Stimulated activated naive CD4-positive, alpha-beta T cell (primary cell): ENCODE data around the gene ZNF90.
"Not testable (repeated sequence)": the region's sequence is repeated elsewhere in the genome, so short reads cannot be mapped to it uniquely, and the experiment has no call there.

Experiments
- DNase-seq, 6 experiments: peaks; one replicate each; lab custom pipeline; 2025; lab: John Stamatoyannopoulos, UW

ZNF90 gene

DNA sequence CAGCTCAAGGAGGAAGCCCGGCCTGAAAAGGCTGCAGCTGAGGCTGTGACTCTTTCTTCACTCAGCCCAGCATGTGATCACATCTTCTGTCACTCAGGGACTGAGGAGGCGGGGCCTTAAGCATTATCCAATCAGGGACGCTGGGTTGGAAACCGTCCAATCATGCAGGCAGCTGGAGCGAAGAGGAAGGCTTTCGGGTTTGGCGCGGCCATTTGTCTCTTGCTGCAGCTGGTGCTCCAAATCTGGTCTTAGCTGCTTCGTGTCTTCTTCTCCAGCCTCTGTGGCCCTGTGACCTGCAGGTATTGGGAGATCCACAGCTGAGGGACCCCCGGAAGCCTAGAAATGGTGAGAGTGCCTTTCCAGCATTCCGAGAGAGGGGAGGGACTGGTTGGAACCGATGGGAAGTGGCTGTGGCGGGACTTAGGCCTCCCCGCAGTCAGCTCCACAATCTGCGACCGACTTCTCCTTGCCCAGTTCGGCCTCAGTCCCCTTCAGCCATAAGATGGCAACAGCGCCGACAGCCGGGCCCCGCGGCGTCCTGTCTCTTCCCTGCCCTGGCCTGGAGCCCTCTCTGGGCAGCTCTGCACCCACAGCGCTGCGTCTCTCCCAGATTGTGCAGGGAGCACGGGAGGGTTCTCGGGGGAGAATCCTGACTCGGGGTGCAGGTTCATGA is at the start of gene ZNF90:
Gene ZNF90, plus strand, starts transcription at position 210 of the 673 bp plus-strand sequence. Its CDS starts 133 bp downstream, at position 343.
- DNase-seq = peak; percentile 76 to 90 (median 82)

GRCh38 chr19:20028611-20029010 is 49.2 kb upstream of the ZNF90 start:
- no peak for DNase-seq

- DNase-seq = no peak
Observed at GRCh38 chr19:20035935-20036334, 41.9 kb upstream of the ZNF90 start.

DNA sequence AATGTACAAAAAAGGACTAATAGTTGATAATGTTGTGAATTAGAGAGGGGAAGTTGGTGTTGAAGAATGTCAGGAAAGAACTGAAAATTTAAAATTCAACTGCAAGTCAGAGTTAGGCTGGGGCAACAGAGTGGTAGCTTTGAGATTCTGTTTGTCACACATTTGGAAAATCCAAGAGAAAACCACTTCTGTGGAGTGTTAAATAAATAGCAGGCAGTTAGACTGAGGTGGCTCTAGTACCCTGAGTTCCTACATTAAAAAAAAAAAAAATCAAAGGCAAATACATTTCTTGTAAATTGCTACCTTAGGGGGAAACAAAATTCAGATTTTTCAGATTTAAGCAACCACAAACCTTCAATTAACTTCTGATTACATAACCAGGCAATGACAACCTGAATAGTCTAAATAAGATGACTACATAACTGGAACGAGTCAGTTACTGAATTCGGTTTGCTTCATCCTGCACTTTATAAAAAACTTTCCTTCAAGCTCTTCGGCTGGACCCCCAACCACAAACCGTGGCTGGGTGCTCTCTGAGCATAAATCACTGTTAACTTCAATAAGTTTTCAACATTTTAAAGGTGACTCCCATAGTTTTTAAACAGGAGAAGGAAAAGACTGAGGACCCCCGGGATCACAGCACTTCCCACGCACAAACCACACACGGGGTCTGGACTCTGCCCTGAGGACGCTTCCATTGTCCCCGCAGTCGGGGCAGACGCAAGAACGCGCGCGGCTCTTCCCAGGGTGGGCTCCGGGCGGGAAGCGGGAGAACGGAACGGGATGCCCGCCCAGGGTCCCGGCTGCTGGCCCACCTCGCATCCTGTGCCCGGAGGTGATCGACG is 39.2 kb upstream of the ZNF90 start:
- DNase-seq = peak in 3 of 6 experiments; percentile 23 to 58 (median 51)

DNA sequence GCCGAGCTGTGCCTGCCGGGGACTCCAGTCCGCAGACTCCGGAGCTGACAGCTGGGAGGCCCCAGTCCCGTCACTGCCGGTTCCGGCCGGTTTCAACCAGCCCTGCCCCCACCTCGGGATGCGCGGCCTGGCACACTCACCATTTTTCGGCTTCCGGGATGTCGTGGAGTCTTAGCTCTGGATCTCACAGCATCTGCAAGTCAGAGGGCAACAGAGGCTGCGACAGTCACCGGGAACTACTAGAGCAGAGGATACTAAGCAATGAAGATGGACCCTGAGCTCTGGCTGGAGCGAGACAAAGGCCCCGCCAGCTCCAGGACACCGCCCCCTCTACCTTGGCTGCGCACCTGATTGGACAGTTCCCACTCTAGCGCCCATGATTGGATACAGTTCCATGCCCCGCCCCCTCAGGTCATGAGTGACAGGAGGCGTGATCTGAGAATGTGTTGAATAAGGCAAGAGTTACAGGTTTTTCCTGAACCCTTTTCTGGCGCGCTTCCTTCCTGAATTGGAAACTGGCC is 38.5 kb upstream of the ZNF90 start, which contains the start of gene ZNF682:
Gene ZNF682, minus strand, starts transcription at position 303 of the 521 bp plus-strand sequence. Its CDS starts 160 bp downstream, at position 143.
- peak; percentile 84 to 95 (median 91) for DNase-seq

GRCh38 chr19:20044663-20045062 is 33.1 kb upstream of the ZNF90 start:
- DNase-seq = no peak

- not testable (repeated sequence) for DNase-seq
Observed at GRCh38 chr19:20045742-20046141, 32.1 kb upstream of the ZNF90 start.

DNA sequence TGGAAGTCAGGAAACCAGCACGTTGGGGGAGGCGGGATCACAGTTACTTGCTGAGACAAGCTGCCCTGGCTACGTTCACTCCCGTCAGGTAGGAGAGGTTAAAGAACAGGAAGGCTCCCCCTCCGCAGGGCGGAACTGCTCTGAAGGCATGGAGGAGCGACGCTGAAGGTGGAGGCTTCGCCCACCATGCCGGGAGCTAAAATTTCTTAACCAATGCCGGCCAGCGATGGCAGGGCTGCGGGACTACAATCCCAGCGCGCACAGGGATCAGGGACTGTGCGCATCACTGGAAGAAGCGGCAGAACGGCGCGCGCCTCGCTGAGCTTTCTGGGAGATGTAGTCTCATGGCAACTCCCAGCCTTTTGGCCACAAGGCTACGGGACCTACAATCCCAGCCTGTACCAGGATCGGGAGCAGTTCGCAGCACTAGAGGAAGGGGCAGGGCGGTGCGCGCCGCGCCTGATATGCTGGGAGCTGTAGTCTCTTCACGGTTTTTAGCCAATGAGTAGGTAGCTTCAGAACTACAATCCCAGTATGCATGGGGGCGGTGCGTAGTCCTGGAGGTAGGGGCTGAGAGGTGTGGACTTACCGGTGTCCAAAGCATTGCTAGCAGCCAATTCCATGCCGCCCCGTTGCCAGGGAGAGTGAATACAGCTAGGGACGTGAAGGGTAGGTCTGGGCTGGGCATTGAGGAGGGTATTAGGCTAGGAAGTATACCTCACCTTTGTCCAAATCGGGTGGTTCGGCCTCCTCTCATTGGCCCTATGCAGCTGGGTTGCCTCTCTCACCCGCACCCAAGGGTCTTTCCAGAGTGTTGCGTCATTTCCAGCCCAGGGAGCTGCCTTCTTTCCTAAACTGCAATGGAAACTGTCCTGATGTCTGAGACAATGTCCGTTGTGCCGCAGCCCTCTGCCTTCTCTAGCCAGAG is 25.7 kb upstream of the ZNF90 start:
- peak; percentile 23 to 56 (median 41) for DNase-seq

DNA sequence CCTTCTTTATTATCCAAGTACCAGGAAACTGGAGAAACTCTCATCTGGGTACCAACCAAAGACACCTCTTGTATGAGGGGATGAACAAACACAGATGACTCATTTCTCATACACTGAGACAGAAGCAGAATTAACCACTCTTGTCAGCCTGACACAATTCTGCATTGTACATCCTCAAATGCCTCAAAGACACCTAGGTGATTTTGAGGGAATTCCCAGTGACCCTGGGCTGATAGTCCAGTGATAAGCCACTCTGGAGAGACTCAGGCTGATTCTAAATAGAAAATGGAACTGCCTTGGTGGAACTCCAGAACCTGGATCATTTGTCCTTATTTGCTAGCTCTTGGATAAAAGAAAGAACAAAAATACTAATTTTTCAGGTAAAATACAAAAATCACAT is 19.1 kb upstream of the ZNF90 start:
- not testable (repeated sequence) for DNase-seq

- no peak for DNase-seq
Observed at GRCh38 chr19:20060282-20060681, 17.5 kb upstream of the ZNF90 start.

DNA sequence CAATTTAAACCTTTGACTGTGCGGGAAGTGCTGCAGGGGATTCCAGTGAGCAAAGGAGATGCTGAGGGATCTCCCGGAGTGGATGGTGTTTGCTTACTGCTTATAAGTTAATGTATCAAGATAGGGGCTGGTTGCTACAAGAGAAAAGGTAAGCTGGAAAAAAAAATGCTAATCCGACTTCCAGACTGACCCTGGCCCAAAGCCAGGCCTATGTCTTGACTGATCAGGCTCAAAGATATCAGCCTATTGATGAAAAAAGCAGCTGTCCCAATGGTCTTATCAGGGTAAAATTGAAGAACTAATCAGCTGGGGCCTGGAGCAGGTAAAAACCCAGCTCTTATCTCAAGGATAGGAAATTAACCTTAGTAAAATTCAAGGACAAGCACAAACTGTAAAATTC is 10.9 kb upstream of the ZNF90 start:
- no peak for DNase-seq

- DNase-seq = no peak
Observed at GRCh38 chr19:20067943-20068342, 9.9 kb upstream of the ZNF90 start.

DNA sequence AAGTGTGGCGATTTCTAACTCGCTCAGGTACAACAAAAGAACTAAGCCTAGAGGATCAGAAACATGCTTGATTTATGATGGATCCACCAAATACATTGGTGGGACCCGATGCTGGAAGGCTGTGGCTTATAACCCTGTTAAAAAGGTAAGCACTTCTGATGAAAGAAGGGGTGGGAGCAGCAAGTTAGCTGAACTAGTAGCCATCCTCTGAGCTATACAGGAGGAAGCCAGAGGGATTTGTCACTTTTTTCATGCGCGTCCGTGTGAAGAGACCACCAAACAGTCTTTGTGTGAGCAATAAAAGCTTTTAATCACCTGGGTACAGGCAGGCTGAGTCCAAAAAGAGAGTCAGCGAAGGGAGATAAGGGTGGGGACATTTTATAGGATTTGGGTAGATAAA is 9.2 kb upstream of the ZNF90 start:
- not testable (repeated sequence) for DNase-seq

DNA sequence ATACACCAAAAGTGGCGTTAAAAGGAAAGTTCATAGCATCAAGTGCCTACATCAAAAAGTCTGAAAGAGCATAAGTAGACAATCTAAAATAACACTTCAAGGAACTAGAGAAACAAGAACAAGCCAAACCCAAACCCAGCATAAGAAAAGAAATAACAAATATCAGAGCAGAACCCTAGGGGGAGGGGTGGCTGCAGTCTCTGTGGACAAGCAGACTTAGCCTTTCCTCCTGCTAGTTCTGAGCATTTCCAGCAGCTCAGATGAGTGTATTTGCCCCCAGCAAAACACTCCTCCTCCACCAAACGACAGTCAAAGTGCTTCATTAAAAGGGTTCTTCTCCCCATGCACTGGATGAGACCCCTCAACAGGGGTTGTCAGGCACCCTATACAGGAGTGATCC is 7.1 kb upstream of the ZNF90 start:
- DNase-seq = no peak

GRCh38 chr19:20072936-20073335 is 4.9 kb upstream of the ZNF90 start:
- DNase-seq = no peak

DNA sequence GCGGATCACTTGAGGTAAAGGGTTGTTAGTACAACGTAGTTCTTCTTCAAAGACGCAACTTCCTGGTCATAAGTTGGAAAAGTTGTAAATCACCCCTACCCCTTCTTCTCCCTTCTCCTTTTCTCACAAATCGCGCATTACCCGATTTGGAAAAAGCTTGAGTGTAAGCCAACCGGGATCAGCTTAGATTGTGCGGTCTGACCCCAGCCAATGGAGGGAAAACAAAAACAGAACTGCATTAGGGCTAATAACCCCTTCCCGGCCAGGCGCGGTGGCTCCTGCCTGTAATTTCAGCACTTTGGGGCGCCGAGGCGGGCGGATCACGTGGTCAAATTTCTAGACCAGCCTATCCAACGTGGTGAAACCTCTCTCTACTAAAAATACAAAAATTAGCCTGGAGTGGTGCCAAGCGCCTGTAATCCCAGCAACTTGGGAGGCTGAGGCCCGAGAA is 806 bp downstream of the ZNF90 start:
- DNase-seq = peak in 2 of 6 experiments; percentile 10 to 13

DNA sequence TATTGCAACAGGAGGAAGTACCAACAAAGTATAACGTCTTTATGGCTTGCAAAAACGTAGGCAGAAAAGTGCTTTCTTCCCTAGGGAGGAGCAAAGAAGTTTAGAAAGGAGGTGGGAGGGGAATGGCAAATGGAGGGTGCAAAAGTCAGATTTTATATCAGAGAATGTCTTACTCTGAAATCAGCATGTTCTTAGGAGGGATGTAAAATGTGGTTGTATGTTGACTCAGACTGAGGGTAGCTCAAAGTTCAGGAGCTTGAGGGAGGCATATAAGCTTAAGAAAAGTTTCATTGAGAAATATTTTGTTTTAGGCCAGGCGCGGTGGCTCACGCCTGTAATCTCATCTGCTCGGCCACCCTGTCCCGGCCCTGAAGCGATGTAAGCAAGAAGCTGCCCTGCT is 1.7 kb downstream of the ZNF90 start:
- DNase-seq = no peak

DNA sequence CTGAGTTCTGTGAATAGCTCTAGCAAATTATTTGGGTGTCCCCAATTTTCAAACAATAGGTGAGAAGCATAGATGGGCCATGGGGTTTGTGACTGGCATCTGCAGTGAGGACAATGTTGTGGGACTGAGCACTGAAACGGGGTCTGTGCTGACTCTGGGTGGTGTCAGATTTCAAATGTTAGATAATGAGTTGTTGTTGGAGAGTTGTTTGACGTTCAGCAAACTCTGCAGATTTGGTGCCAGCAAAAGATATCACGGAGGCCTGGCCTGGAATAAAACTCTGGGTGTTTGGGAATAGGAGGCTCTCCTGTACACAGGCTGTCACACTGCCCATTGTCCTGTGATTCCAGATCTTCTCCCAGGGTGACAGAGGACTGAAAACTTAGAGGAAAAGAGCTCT is 2.9 kb downstream of the ZNF90 start:
- DNase-seq = no peak

GRCh38 chr19:20082232-20082833 is 4.5 kb downstream of the ZNF90 start:
- not testable (repeated sequence) for DNase-seq

DNA sequence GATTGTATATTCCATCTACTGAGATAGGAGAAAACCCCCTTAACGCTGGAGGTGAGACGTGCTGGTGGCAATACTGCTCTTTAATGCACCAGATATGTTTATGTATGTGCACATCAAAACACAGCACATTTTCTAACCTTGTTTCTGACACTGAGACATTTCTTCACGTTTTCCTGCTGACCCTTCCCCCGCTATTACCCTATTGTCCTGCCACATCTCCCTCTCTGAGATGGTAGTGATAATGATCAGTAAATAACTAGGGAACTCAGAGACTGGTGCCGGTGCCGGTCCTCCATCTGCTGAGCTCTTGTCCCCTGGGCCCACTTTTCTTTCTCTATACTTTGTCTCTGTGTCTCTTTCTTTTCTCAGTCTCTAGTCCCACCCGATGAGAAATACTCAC is 5.1 kb downstream of the ZNF90 start:
- not testable (repeated sequence) for DNase-seq

- no peak for DNase-seq
Observed at GRCh38 chr19:20102097-20102496, 24.3 kb downstream of the ZNF90 start.
